Suprapubic skin (tissue), 4 donors: Measurements from ENCODE around the gene CENPO. TPM values are rescaled to one million over a fixed set of nuclear protein-coding genes. Genes with fewer than 3 reads are reported as not detected.

Experiments used
- DNase-seq, 2 donors: peaks; one replicate each; pipeline ENCODE4 v3.0.0-alpha.2; 2019; ENCODE audit warnings: low spot score in 2 of 2
- H3K27ac ChIP-seq: fragments of 200-600 bp; sonication (generic); one replicate; pipeline ENCODE4 v1.5.1; 2019
- H3K27me3 ChIP-seq: fragments of 200-600 bp; sonication (generic); one replicate; pipeline ENCODE4 v1.5.1; 2019
- H3K36me3 ChIP-seq: fragments of 200-600 bp; sonication (generic); one replicate; pipeline ENCODE4 v1.5.1; 2019
- H3K4me1 ChIP-seq: fragments of 200-600 bp; sonication (generic); one replicate; pipeline ENCODE4 v1.5.1; 2019
- H3K4me3 ChIP-seq: fragments of 200-600 bp; sonication (generic); one replicate; pipeline ENCODE4 v1.5.1; 2019; ENCODE audit warnings: mild to moderate bottlenecking
- H3K9me3 ChIP-seq: fragments of 200-600 bp; sonication (generic); one replicate; pipeline ENCODE4 v1.5.1; 2019
- CTCF ChIP-seq, 2 donors: fragments of 200-600 bp in 1 of 2; fragments of 450-650 bp in 1 of 2; sonication (generic) in 1 of 2; IDR thresholded peaks; one replicate each; pipeline ENCODE4 v1.5.1; 2016 to 2019; ENCODE audit warnings: antibody characterized with exemption in 2 of 2, mild to moderate bottlenecking in 1 of 2, moderate library complexity in 1 of 2
- EP300 ChIP-seq: sonication (generic); formaldehyde crosslinking; IDR thresholded peaks from one replicate; pipeline ENCODE4 v1.6.1; 2017; ENCODE audit warnings: antibody characterized with exemption
- POLR2A ChIP-seq, 2 donors: fragments of 450-650 bp; IDR thresholded peaks; one replicate each; pipeline ENCODE4 v1.6.1; 2017; ENCODE audit warnings: antibody characterized with exemption in 2 of 2, mild to moderate bottlenecking in 2 of 2, moderate library complexity in 2 of 2
- POLR2AphosphoS5 ChIP-seq, 3 donors: sonication (generic); formaldehyde crosslinking; IDR thresholded peaks; one replicate each; pipeline ENCODE4 v1.6.1; 2017; ENCODE audit warnings: antibody characterized with exemption in 3 of 3
- WGBS: methylation state at CpG from one replicate; pipeline ENCODE4 v1.1.5; 2018; 5-methylcytosine and 5-hydroxymethylcytosine counted together
- total RNA-seq, 4 donors: library from RNA; depleted of rRNA; stranded (reverse); fragments of >200 nt; gene quantifications; one replicate each; pipeline ENCODE4 v1.1.0, GENCODE V29; 2016

The CENPO gene
- total RNA-seq, 4 donors from 2014 or later, result 3.5 to 12.2 (median 7.7) TPM

GRCh38 chr2:24845691-24846090 lies 52.5 kb downstream of the CENPO start:
- TF ChIP-seq EP300 (no peak), CTCF (IDR thresholded peaks at IDR 0.05) (no peak), POLR2AphosphoS5 (IDR thresholded peaks at IDR 0.05) (no peak), POLR2A (IDR thresholded peaks at IDR 0.05) (no peak)
- H3K4me3 ChIP-seq, result no peak overlapping the region
- no peaks in the 10 kb centered on the region for H3K9me3 ChIP-seq
- H3K4me1 ChIP-seq, result no peaks in the 10 kb centered on the region
- DNase-seq, result no peak
- peaks cover 11% of the 10 kb centered on the region for H3K36me3 ChIP-seq
- no peak overlapping the region for H3K27ac ChIP-seq
- H3K27me3 ChIP-seq, result no peaks in the 10 kb centered on the region
- 87% methylated on average over 5 of the region's 5 CpGs for WGBS

DNA sequence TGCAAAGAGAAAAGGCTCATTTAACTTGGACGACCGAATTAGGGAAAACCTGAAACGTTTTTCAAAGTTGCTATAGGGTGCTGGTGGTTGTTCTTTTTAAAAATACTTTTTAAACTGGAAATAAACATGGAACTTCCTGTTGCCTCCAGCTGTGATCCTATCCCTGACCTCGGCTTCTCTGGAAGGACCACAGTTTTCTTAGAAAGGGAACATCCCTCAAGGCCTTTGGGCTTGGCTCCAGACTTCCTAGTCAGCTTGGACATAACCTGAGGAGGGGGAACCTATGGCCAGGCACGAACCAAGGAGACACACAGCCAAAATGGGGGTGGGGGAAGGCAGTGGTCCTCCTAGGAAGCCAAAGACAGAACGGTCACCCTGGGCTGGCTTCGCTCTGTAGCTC lies 57.7 kb downstream of the CENPO start:
- Histone ChIP-seq H3K27ac (no peak overlapping the region), H3K27me3 (no peaks in the 10 kb centered on the region), H3K4me1 (peaks cover 4% of the 10 kb centered on the region), H3K36me3 (no peaks in the 10 kb centered on the region), H3K9me3 (no peaks in the 10 kb centered on the region), H3K4me3 (no peak overlapping the region)
- TF ChIP-seq POLR2AphosphoS5 (IDR thresholded peaks at IDR 0.05) (no peak), EP300 (no peak), POLR2A (IDR thresholded peaks at IDR 0.05) (no peak), CTCF (IDR thresholded peaks at IDR 0.05) (no peak)
- 73% methylated on average over 7 of the region's 7 CpGs for WGBS
- no peak for DNase-seq

DNA sequence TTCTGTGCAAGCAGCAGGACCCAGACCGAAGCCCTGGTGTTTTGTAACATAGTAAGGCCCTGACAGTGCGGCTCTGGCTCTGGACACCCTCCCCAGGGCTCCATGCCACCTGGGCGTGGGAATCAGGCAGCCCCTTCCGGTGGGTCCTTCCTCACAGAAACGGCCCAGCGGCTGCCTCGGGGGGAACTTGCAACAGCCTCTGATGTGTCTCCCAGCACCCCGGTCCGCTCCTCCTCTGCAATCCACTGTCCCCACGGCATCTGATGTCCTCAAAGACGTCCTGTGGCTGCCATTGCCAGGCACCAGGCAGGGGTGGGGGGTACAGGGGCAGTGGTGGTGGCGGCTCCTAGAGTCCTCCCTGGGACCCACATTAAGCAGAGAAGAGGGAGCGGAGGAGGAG lies 58.8 kb downstream of the CENPO start:
- TF ChIP-seq CTCF (IDR thresholded peaks at IDR 0.05) (no peak), POLR2A (IDR thresholded peaks at IDR 0.05) (no peak), POLR2AphosphoS5 (IDR thresholded peaks at IDR 0.05) (no peak)
- Histone ChIP-seq H3K27ac (no peak overlapping the region), H3K4me3 (no peak overlapping the region), H3K4me1 (peaks cover 7% of the 10 kb centered on the region), H3K36me3 (no peaks in the 10 kb centered on the region), H3K27me3 (no peaks in the 10 kb centered on the region), H3K9me3 (no peaks in the 10 kb centered on the region)
- no peak for DNase-seq
- WGBS, result 92% methylated on average over 9 of the region's 13 CpGs

GRCh38 chr2:24852431-24853020 lies 59.3 kb downstream of the CENPO start:
- Histone ChIP-seq H3K27me3 (no peaks in the 10 kb centered on the region), H3K4me1 (peaks cover 9% of the 10 kb centered on the region), H3K36me3 (no peaks in the 10 kb centered on the region), H3K9me3 (no peaks in the 10 kb centered on the region), H3K27ac (no peak overlapping the region), H3K4me3 (no peak overlapping the region)
- no peak for DNase-seq
- 81% methylated on average over 6 of the region's 23 CpGs for WGBS
- TF ChIP-seq EP300, result no peak
- TF ChIP-seq POLR2A (IDR thresholded peaks at IDR 0.05), result no peak
- no peak for TF ChIP-seq CTCF (IDR thresholded peaks at IDR 0.05)
- no peak for TF ChIP-seq POLR2AphosphoS5 (IDR thresholded peaks at IDR 0.05)

- no peaks in the 10 kb centered on the region for H3K27me3 ChIP-seq
- H3K9me3 ChIP-seq, result no peaks in the 10 kb centered on the region
- no peak overlapping the region for H3K27ac ChIP-seq
- peaks cover 11% of the 10 kb centered on the region for H3K4me1 ChIP-seq
- no peaks in the 10 kb centered on the region for H3K36me3 ChIP-seq
- DNase-seq, result no peak
- TF ChIP-seq EP300, result no peak
- no peak for TF ChIP-seq POLR2A (IDR thresholded peaks at IDR 0.05)
- no peak for TF ChIP-seq POLR2AphosphoS5 (IDR thresholded peaks at IDR 0.05)
- TF ChIP-seq CTCF (IDR thresholded peaks at IDR 0.05), result no peak
- WGBS, result 97% methylated on average over 9 of the region's 9 CpGs
- no peak overlapping the region for H3K4me3 ChIP-seq
Observed at GRCh38 chr2:24853046-24853445, 59.8 kb downstream of the CENPO start.
